Measurements from ENCODE around the gene TBC1D8. TPM values are rescaled to one million over a fixed set of nuclear protein-coding genes. Genes with fewer than 3 reads are reported as not detected.
A peak's percentile ranks its signal among the peaks of the same experiment; 100 is the strongest.

The TBC1D8 gene
- polyA plus RNA-seq, 4 donors: 12.6 to 113 (median 28.2) TPM

- peak overlapping the region in 2 of 3 donors; percentile 73 to 95 for H3K4me3 ChIP-seq (ENCODE audit: low read depth in 1 of 3, low read length in 3 of 3)
- FAIRE-seq (no peak), DNase-seq (peak; percentile 40 to 53)
- no peaks in the 10 kb centered on the region for H3K27me3 ChIP-seq (ENCODE audit: control insufficient read depth in 3 of 3, insufficient read depth in 3 of 3, low read length in 3 of 3)
- no peaks in the 10 kb centered on the region for H3K9me3 ChIP-seq (ENCODE audit: control insufficient read depth in 2 of 2, insufficient read depth in 1 of 2, low read depth in 1 of 2, low read length in 1 of 2)
- H3K4me1 ChIP-seq (ENCODE audit: control insufficient read depth in 3 of 3, insufficient read depth in 2 of 3, low read depth in 1 of 3, low read length in 2 of 3): peaks cover 0 to 18% (median 3%) of the 10 kb centered on the region in 3 donors
- no peaks in the 10 kb centered on the region for H3K36me3 ChIP-seq (ENCODE audit: control insufficient read depth in 3 of 3, insufficient read depth in 2 of 3, low read depth in 1 of 3, low read length in 3 of 3)
- H3K27ac ChIP-seq (ENCODE audit: low read depth in 1 of 3, low read length in 2 of 3): no peak overlapping the region
- 84 to 86% (median 85%) methylated on average over 21 of the region's 21 CpGs for WGBS, 3 donors
Observed at GRCh38 chr2:101149241-101150192, 1.7 kb downstream of the TBC1D8 start.

- H3K27me3 ChIP-seq (ENCODE audit: control insufficient read depth in 3 of 3, insufficient read depth in 3 of 3, low read length in 3 of 3): no peaks in the 10 kb centered on the region
- no peak for DNase-seq
- peaks cover 0 to 18% (median 3%) of the 10 kb centered on the region in 3 donors for H3K4me1 ChIP-seq (ENCODE audit: control insufficient read depth in 3 of 3, insufficient read depth in 2 of 3, low read depth in 1 of 3, low read length in 2 of 3)
- H3K36me3 ChIP-seq (ENCODE audit: control insufficient read depth in 3 of 3, insufficient read depth in 2 of 3, low read depth in 1 of 3, low read length in 3 of 3): no peaks in the 10 kb centered on the region
- FAIRE-seq: no peak
- no peaks in the 10 kb centered on the region for H3K9me3 ChIP-seq (ENCODE audit: control insufficient read depth in 2 of 2, insufficient read depth in 1 of 2, low read depth in 1 of 2, low read length in 1 of 2)
- H3K4me3 ChIP-seq (ENCODE audit: low read depth in 1 of 3, low read length in 3 of 3): no peak overlapping the region
- H3K27ac ChIP-seq (ENCODE audit: low read depth in 1 of 3, low read length in 2 of 3): no peak overlapping the region
- 91 to 95% (median 93%) methylated on average over 5 of the region's 5 CpGs for WGBS, 3 donors
Observed at GRCh38 chr2:101148777-101149176, 2.4 kb downstream of the TBC1D8 start.

GRCh38 chr2:101147971-101148370 is 3.2 kb downstream of the TBC1D8 start:
- H3K27ac ChIP-seq (ENCODE audit: low read depth in 1 of 3, low read length in 2 of 3): no peak overlapping the region
- no peak overlapping the region for H3K4me3 ChIP-seq (ENCODE audit: low read depth in 1 of 3, low read length in 3 of 3)
- FAIRE-seq (no peak), DNase-seq (no peak)
- 57 to 74% (median 73%) methylated on average over 2 of the region's 2 CpGs for WGBS, 3 donors
- no peaks in the 10 kb centered on the region for H3K9me3 ChIP-seq (ENCODE audit: control insufficient read depth in 2 of 2, insufficient read depth in 1 of 2, low read depth in 1 of 2, low read length in 1 of 2)
- H3K4me1 ChIP-seq (ENCODE audit: control insufficient read depth in 3 of 3, insufficient read depth in 2 of 3, low read depth in 1 of 3, low read length in 2 of 3): peaks cover 0 to 18% (median 3%) of the 10 kb centered on the region in 3 donors
- H3K27me3 ChIP-seq (ENCODE audit: control insufficient read depth in 3 of 3, insufficient read depth in 3 of 3, low read length in 3 of 3): no peaks in the 10 kb centered on the region
- no peaks in the 10 kb centered on the region for H3K36me3 ChIP-seq (ENCODE audit: control insufficient read depth in 3 of 3, insufficient read depth in 2 of 3, low read depth in 1 of 3, low read length in 3 of 3)

DNA sequence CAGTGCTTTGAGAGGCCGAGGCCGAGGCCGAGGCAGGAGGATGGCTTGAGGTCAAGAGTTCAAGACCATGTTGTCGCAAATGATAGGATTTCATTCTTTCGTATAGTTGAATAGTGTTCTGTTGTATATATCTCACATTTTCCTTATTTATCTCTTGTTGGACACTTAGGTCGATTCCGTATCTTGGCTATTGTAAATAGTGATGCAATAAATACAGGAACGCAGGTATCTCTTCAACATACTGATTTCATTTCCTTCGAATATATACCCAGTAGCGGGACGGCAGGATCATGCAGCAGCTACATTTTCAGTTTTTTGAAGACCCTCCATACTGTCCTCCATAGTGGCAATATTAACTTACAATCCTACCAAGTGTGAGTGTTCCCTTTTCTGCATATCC is 4.1 kb downstream of the TBC1D8 start:
- 91 to 96% (median 93%) methylated on average over 11 of the region's 11 CpGs for WGBS, 3 donors
- no peak for FAIRE-seq

DNA sequence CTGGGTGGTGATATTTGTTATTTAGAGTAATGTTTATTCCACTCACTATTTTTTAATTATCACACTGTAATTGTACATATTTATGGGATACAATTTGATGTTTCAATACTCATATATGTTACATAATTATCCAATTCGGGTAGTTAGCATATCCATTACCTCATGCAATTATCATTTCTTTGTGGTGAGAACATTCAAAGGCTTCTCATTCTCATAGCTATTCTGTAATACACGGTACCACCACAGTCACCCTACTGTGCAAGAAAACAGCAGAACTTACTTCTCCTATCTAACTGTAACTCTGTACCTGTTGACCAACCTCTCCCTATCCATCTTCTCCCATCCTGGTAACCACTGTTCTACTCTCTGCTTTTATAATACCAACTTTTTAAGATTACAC is 4.6 kb downstream of the TBC1D8 start:
- Histone ChIP-seq H3K4me3 (ENCODE audit: low read depth in 1 of 3, low read length in 3 of 3) (no peak overlapping the region), H3K36me3 (ENCODE audit: control insufficient read depth in 3 of 3, insufficient read depth in 2 of 3, low read depth in 1 of 3, low read length in 3 of 3) (no peaks in the 10 kb centered on the region), H3K4me1 (ENCODE audit: control insufficient read depth in 3 of 3, insufficient read depth in 2 of 3, low read depth in 1 of 3, low read length in 2 of 3) (peaks cover 0 to 9% (median 3%) of the 10 kb centered on the region in 3 donors), H3K27me3 (ENCODE audit: control insufficient read depth in 3 of 3, insufficient read depth in 3 of 3, low read length in 3 of 3) (no peaks in the 10 kb centered on the region), H3K9me3 (ENCODE audit: control insufficient read depth in 2 of 2, insufficient read depth in 1 of 2, low read depth in 1 of 2, low read length in 1 of 2) (no peaks in the 10 kb centered on the region), H3K27ac (ENCODE audit: low read depth in 1 of 3, low read length in 2 of 3) (no peak overlapping the region)
- WGBS, 3 donors: 81 to 86% (median 85%) methylated on average over 2 of the region's 2 CpGs
- FAIRE-seq: no peak
- DNase-seq: no peak

More for the DNA sequence above, 4.1 kb downstream of the TBC1D8 start:
- no peaks in the 10 kb centered on the region for H3K36me3 ChIP-seq (ENCODE audit: control insufficient read depth in 3 of 3, insufficient read depth in 2 of 3, low read depth in 1 of 3, low read length in 3 of 3)
- H3K27me3 ChIP-seq (ENCODE audit: control insufficient read depth in 3 of 3, insufficient read depth in 3 of 3, low read length in 3 of 3): no peaks in the 10 kb centered on the region
- peaks cover 0 to 12% (median 3%) of the 10 kb centered on the region in 3 donors for H3K4me1 ChIP-seq (ENCODE audit: control insufficient read depth in 3 of 3, insufficient read depth in 2 of 3, low read depth in 1 of 3, low read length in 2 of 3)
- H3K9me3 ChIP-seq (ENCODE audit: control insufficient read depth in 2 of 2, insufficient read depth in 1 of 2, low read depth in 1 of 2, low read length in 1 of 2): no peaks in the 10 kb centered on the region
- DNase-seq: no peak
- H3K27ac ChIP-seq (ENCODE audit: low read depth in 1 of 3, low read length in 2 of 3): no peak overlapping the region
- H3K4me3 ChIP-seq (ENCODE audit: low read depth in 1 of 3, low read length in 3 of 3): no peak overlapping the region

DNA sequence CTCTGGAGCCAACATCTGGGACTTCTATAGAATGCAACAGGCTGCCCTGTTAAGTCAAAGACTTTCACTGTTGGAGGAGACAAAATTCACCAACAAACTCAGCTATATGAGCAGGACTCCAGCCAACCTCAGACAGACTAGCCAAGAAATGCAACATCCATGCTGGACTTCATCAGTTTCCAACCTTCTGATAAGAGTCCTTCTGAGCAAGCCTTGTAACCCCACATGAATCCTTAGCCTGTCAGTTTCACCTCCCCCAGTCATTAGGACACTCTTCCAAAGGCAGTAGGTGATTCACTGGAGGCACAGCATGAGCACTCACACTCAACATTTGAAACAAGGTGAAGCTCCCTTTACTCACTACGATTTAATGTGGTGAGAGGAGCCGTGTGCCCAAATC is 5.8 kb downstream of the TBC1D8 start:
- DNase-seq: no peak
- Histone ChIP-seq H3K27me3 (ENCODE audit: control insufficient read depth in 3 of 3, insufficient read depth in 3 of 3, low read length in 3 of 3) (no peaks in the 10 kb centered on the region), H3K4me3 (ENCODE audit: low read depth in 1 of 3, low read length in 3 of 3) (no peak overlapping the region), H3K27ac (ENCODE audit: low read depth in 1 of 3, low read length in 2 of 3) (no peak overlapping the region), H3K36me3 (ENCODE audit: control insufficient read depth in 3 of 3, insufficient read depth in 2 of 3, low read depth in 1 of 3, low read length in 3 of 3) (no peaks in the 10 kb centered on the region), H3K9me3 (ENCODE audit: control insufficient read depth in 2 of 2, insufficient read depth in 1 of 2, low read depth in 1 of 2, low read length in 1 of 2) (no peaks in the 10 kb centered on the region), H3K4me1 (ENCODE audit: control insufficient read depth in 3 of 3, insufficient read depth in 2 of 3, low read depth in 1 of 3, low read length in 2 of 3) (peaks cover 0 to 9% (median 3%) of the 10 kb centered on the region in 3 donors)
- 87 to 89% (median 87%) methylated on average over 2 of the region's 2 CpGs for WGBS, 3 donors
- FAIRE-seq: no peak

DNA sequence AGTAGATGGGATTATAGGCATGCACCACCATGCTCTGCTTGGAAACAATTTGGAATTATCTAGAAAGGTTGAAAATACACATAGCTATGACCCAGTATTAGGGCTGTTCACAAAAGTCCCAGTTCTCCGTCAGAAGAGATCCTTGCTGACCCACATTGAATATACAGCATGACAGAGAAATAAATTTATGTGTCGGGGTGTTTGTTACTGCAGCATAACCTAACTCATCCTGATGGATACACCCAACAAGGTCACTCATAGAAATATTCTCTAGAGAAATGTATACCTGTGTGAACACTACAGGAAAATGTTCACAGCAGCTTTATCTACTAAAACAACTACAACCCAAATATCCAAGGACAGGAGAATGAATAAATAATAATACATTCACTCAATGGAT is 9.0 kb downstream of the TBC1D8 start:
- WGBS, 3 donors: 93 to 98% (median 93%) methylated on average over 2 of the region's 2 CpGs
- no peaks in the 10 kb centered on the region for H3K36me3 ChIP-seq (ENCODE audit: control insufficient read depth in 3 of 3, insufficient read depth in 2 of 3, low read depth in 1 of 3, low read length in 3 of 3)
- H3K4me3 ChIP-seq (ENCODE audit: low read depth in 1 of 3, low read length in 3 of 3): no peak overlapping the region
- DNase-seq (no peak), FAIRE-seq (no peak)
- H3K27ac ChIP-seq (ENCODE audit: low read depth in 1 of 3, low read length in 2 of 3): no peak overlapping the region
- H3K9me3 ChIP-seq (ENCODE audit: control insufficient read depth in 2 of 2, insufficient read depth in 1 of 2, low read depth in 1 of 2, low read length in 1 of 2): no peaks in the 10 kb centered on the region
- H3K4me1 ChIP-seq (ENCODE audit: control insufficient read depth in 3 of 3, insufficient read depth in 2 of 3, low read depth in 1 of 3, low read length in 2 of 3): peaks cover 0 to 3% (median 0%) of the 10 kb centered on the region in 3 donors
- no peaks in the 10 kb centered on the region for H3K27me3 ChIP-seq (ENCODE audit: control insufficient read depth in 3 of 3, insufficient read depth in 3 of 3, low read length in 3 of 3)

DNA sequence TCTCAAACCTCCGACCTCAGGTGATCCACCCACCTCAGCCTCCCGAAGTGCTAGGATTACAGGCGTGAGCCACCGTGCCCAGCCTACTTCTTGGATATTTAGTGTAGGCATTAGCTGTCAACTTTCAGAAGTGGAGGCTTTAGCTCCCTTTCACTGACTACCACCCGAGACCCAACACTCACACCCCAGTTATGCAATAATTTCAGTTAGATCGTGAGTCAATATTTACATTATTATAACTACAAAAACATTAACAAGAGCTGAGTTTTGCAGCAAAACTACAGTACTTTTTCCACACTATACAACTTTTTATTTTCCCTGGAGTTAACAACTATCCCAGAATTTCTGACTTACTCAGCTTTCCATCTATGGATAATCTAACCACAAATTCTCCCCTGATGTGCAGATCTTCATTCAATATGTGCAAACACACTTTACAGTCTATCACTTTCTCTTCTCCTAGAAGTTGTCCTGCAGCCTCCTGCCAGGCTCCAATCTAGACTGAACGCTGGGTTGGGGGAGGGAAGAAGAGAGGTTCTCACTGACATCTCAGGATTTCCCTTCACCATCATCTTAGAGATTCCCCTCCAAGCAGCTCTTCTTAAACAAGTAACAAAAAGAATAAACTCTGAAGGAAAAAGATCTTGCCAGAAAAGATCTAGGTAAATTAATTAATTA is 10.1 kb downstream of the TBC1D8 start:
- H3K27me3 ChIP-seq (ENCODE audit: control insufficient read depth in 3 of 3, insufficient read depth in 3 of 3, low read length in 3 of 3): no peaks in the 10 kb centered on the region
- H3K9me3 ChIP-seq (ENCODE audit: control insufficient read depth in 2 of 2, insufficient read depth in 1 of 2, low read depth in 1 of 2, low read length in 1 of 2): no peaks in the 10 kb centered on the region
- DNase-seq (no peak), FAIRE-seq (no peak)
- peaks cover 0 to 3% (median 0%) of the 10 kb centered on the region in 3 donors for H3K4me1 ChIP-seq (ENCODE audit: control insufficient read depth in 3 of 3, insufficient read depth in 2 of 3, low read depth in 1 of 3, low read length in 2 of 3)
- 80 to 88% (median 84%) methylated on average over 7 of the region's 7 CpGs for WGBS, 3 donors
- H3K4me3 ChIP-seq (ENCODE audit: low read depth in 1 of 3, low read length in 3 of 3): no peak overlapping the region
- H3K27ac ChIP-seq (ENCODE audit: low read depth in 1 of 3, low read length in 2 of 3): no peak overlapping the region
- no peaks in the 10 kb centered on the region for H3K36me3 ChIP-seq (ENCODE audit: control insufficient read depth in 3 of 3, insufficient read depth in 2 of 3, low read depth in 1 of 3, low read length in 3 of 3)
